A673 (cell line): ENCODE data around the gene NBAS.

Source experiments
- CTCF ChIP-seq: fragments of 300-800, 200-600 bp; sonication (generic); conservative IDR thresholded peaks from 2 replicates; pipeline ENCODE4 v1.5.1; 2017; ENCODE audit warnings: low read depth, mild to moderate bottlenecking, antibody characterized with exemption, low read length, moderate library complexity, mixed read lengths
- EZH2 ChIP-seq: fragments of 200-600 bp; sonication (generic); IDR thresholded peaks from 2 replicates; pipeline ENCODE4 v1.6.1; 2017; ENCODE audit warnings: borderline replicate concordance, low read depth, mild to moderate bottlenecking, mixed read lengths, antibody characterized with exemption, low read length; ENCODE audit not compliant: poor library complexity, severe bottlenecking

- no peak for TF ChIP-seq CTCF
- no peak for TF ChIP-seq EZH2
Measured at GRCh38 chr2:15543541-15543940, 17.6 kb downstream of the NBAS start.
